Hindlimb muscle (tissue), 1 donor: ENCODE measurements around the gene PIK3R6. TPM values are rescaled to one million over a fixed set of nuclear protein-coding genes. Genes with fewer than 3 reads are reported as not detected.
"Not testable (repeated sequence)": the region's sequence is repeated elsewhere in the genome, so short reads cannot be mapped to it uniquely, and the experiment has no call there.

Experiments used
- DNase-seq: peaks from one replicate; pipeline ENCODE4 v3.0.0-alpha.2; 2013
- polyA plus RNA-seq: library from polyadenylated mRNA; unstranded; fragments of 120-200 nt; gene quantifications from one replicate; pipeline ENCODE4 v1.2.1, GENCODE V29; 2013; ENCODE audit not compliant: insufficient read length

PIK3R6 gene
- polyA plus RNA-seq, 1 donor = 5.4 TPM

GRCh38 chr17:8893621-8894201 is 26.2 kb upstream of the PIK3R6 start:
- no peak for DNase-seq

- DNase-seq = no peak
Observed at GRCh38 chr17:8893059-8893458, 25.6 kb upstream of the PIK3R6 start.

- no peak for DNase-seq
Observed at GRCh38 chr17:8892338-8892690, 24.8 kb upstream of the PIK3R6 start.

GRCh38 chr17:8890671-8891070 is 23.2 kb upstream of the PIK3R6 start:
- no peak for DNase-seq

GRCh38 chr17:8889458-8890210 is 22.2 kb upstream of the PIK3R6 start:
- no peak for DNase-seq

- no peak for DNase-seq
Observed at GRCh38 chr17:8888704-8889302, 21.3 kb upstream of the PIK3R6 start.

GRCh38 chr17:8887834-8888703 is 20.6 kb upstream of the PIK3R6 start:
- DNase-seq = peak; percentile 49

GRCh38 chr17:8887301-8887700 is 19.8 kb upstream of the PIK3R6 start:
- no peak for DNase-seq

GRCh38 chr17:8885967-8886684 is 18.7 kb upstream of the PIK3R6 start:
- no peak for DNase-seq

- not testable (repeated sequence) for DNase-seq
Observed at GRCh38 chr17:8885163-8885966, 17.9 kb upstream of the PIK3R6 start.

GRCh38 chr17:8884336-8884990 is 17.0 kb upstream of the PIK3R6 start:
- DNase-seq = no peak

GRCh38 chr17:8883353-8883752 is 15.9 kb upstream of the PIK3R6 start:
- no peak for DNase-seq

- no peak for DNase-seq
Observed at GRCh38 chr17:8881606-8882005, 14.1 kb upstream of the PIK3R6 start.

- no peak for DNase-seq
Observed at GRCh38 chr17:8880466-8880865, 13.0 kb upstream of the PIK3R6 start.

GRCh38 chr17:8879410-8879809 is 11.9 kb upstream of the PIK3R6 start:
- no peak for DNase-seq

GRCh38 chr17:8877984-8878383 is 10.5 kb upstream of the PIK3R6 start:
- no peak for DNase-seq

GRCh38 chr17:8875957-8876356 is 8.5 kb upstream of the PIK3R6 start:
- no peak for DNase-seq

GRCh38 chr17:8875436-8875835 is 8.0 kb upstream of the PIK3R6 start:
- no peak for DNase-seq

GRCh38 chr17:8873801-8874715 is 6.6 kb upstream of the PIK3R6 start:
- DNase-seq = no peak
